HG02678 (cell line): ENCODE measurements around the gene ATG7.

Experiments used
- ATAC-seq: cut with Tn5 transposase; IDR thresholded peaks from one replicate; pipeline ENCODE4 v1.9.1; 2021; ENCODE audit warnings: mild to moderate bottlenecking, moderate library complexity; ENCODE audit not compliant: unreplicated experiment

ATG7 gene

GRCh38 chr3:11529281-11529680 lies 257.1 kb downstream of the ATG7 start:
- ATAC-seq = no peak

GRCh38 chr3:11530153-11530721 lies 258.0 kb downstream of the ATG7 start:
- no peak for ATAC-seq

GRCh38 chr3:11532931-11533391 lies 260.8 kb downstream of the ATG7 start:
- ATAC-seq = no peak

- ATAC-seq = no peak
Observed at GRCh38 chr3:11534011-11534792, 262.0 kb downstream of the ATG7 start.

- ATAC-seq = no peak
Observed at GRCh38 chr3:11534793-11535101, 262.6 kb downstream of the ATG7 start.

- no peak for ATAC-seq
Observed at GRCh38 chr3:11535243-11535960, 263.2 kb downstream of the ATG7 start.

- no peak for ATAC-seq
Observed at GRCh38 chr3:11536132-11536935, 264.1 kb downstream of the ATG7 start.

GRCh38 chr3:11536936-11537612 lies 264.9 kb downstream of the ATG7 start:
- no peak for ATAC-seq

- no peak for ATAC-seq
Observed at GRCh38 chr3:11538581-11538980, 266.4 kb downstream of the ATG7 start.

- ATAC-seq = no peak
Observed at GRCh38 chr3:11539218-11539617, 267.0 kb downstream of the ATG7 start.

- ATAC-seq = no peak
Observed at GRCh38 chr3:11539677-11540076, 267.5 kb downstream of the ATG7 start.

GRCh38 chr3:11541321-11542303 lies 269.4 kb downstream of the ATG7 start:
- ATAC-seq = no peak

GRCh38 chr3:11542551-11542950 lies 270.4 kb downstream of the ATG7 start:
- no peak for ATAC-seq

- no peak for ATAC-seq
Observed at GRCh38 chr3:11543141-11543947, 271.1 kb downstream of the ATG7 start.

- no peak for ATAC-seq
Observed at GRCh38 chr3:11543948-11544387, 271.8 kb downstream of the ATG7 start.

GRCh38 chr3:11544412-11545181 lies 272.4 kb downstream of the ATG7 start:
- ATAC-seq = no peak

- ATAC-seq = no peak
Observed at GRCh38 chr3:11545186-11545851, 273.1 kb downstream of the ATG7 start.
